Bronchial epithelial cell (primary cell): Measurements from ENCODE around the gene BTN2A1. TPM values are rescaled to one million over a fixed set of nuclear protein-coding genes. Genes with fewer than 3 reads are reported as not detected.

Source experiments
- DNase-seq: peaks from one replicate; pipeline ENCODE4 v3.0.0-alpha.2; 2010; ENCODE audit warnings: low read depth
- FAIRE-seq: peaks from 2 replicates; lab custom pipeline; 2011; peaks lifted over from hg19 to GRCh38; lab: Jason Lieb, UNC
- H3K27me3 ChIP-seq: 2 replicates; pipeline ENCODE4 v1.5.1; 2011; ENCODE audit warnings: low read length; ENCODE audit not compliant: control insufficient read depth, insufficient read depth
- H3K36me3 ChIP-seq: 2 replicates; pipeline ENCODE4 v1.5.1; 2011; ENCODE audit warnings: low read length; ENCODE audit not compliant: control insufficient read depth, insufficient read depth
- H3K4me3 ChIP-seq: 2 replicates; pipeline ENCODE4 v1.5.1; 2011; ENCODE audit warnings: mild to moderate bottlenecking, low read depth, low read length, control low read depth
- total RNA-seq: library from RNA; depleted of rRNA; stranded (reverse); fragments of >200 nt; gene quantifications from 2 replicates; pipeline ENCODE4 v1.2.1, GENCODE V29; 2014
- TF ChIP-seq, protein P1 (sequence below): IDR thresholded peaks from 2 replicates; pipeline ENCODE4 v1.5.1; 2011; ENCODE audit warnings: mild to moderate bottlenecking, moderate library complexity, low read length, control low read depth, inconsistent platforms; ENCODE audit not compliant: insufficient read depth, severe bottlenecking

Gene BTN2A1
- total RNA-seq, 1 donor from 2014 or later = 5.3 TPM

- DNase-seq = peak; percentile 89
- TF ChIP-seq, protein P1, sequence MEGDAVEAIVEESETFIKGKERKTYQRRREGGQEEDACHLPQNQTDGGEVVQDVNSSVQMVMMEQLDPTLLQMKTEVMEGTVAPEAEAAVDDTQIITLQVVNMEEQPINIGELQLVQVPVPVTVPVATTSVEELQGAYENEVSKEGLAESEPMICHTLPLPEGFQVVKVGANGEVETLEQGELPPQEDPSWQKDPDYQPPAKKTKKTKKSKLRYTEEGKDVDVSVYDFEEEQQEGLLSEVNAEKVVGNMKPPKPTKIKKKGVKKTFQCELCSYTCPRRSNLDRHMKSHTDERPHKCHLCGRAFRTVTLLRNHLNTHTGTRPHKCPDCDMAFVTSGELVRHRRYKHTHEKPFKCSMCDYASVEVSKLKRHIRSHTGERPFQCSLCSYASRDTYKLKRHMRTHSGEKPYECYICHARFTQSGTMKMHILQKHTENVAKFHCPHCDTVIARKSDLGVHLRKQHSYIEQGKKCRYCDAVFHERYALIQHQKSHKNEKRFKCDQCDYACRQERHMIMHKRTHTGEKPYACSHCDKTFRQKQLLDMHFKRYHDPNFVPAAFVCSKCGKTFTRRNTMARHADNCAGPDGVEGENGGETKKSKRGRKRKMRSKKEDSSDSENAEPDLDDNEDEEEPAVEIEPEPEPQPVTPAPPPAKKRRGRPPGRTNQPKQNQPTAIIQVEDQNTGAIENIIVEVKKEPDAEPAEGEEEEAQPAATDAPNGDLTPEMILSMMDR = no peak
- H3K36me3 ChIP-seq = no peaks in the 10 kb centered on the region
- peak overlapping the region; percentile 86 for H3K4me3 ChIP-seq
- no peak for FAIRE-seq
- no peaks in the 10 kb centered on the region for H3K27me3 ChIP-seq
Measured at GRCh38 chr6:26421259-26422144, 36.3 kb upstream of the BTN2A1 start.

DNA sequence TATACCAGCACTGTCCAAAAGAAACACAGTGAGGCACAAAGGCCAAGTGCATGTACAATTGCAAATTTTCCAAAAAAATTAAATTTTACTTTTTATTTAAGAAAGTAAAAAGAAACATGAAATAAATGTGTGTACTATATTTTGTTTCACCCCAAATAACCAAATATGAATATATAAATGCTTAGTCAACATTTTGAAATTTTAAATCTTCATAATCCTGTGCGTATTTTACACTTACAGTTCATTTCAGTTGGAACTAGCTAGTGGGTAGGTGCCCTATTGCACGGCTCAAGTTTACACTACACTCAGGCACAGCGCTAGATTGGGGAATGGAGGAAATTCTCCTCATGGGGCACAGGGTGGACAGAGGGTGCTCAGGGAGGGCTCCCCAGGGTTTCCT, 35.4 kb upstream of the BTN2A1 start:
- Histone ChIP-seq H3K36me3 (no peaks in the 10 kb centered on the region), H3K4me3 (no peak overlapping the region), H3K27me3 (no peaks in the 10 kb centered on the region)
- no peak for DNase-seq
- no peak for FAIRE-seq
- TF ChIP-seq, protein P1 = no peak

GRCh38 chr6:26426691-26427450, 30.9 kb upstream of the BTN2A1 start:
- DNase-seq = no peak
- H3K27me3 ChIP-seq = no peaks in the 10 kb centered on the region
- TF ChIP-seq, protein P1 = no peak
- peaks cover 1% of the 10 kb centered on the region for H3K36me3 ChIP-seq
- H3K4me3 ChIP-seq = no peak overlapping the region
- FAIRE-seq = no peak

GRCh38 chr6:26427451-26427809, 30.3 kb upstream of the BTN2A1 start:
- TF ChIP-seq, protein P1 = no peak
- H3K27me3 ChIP-seq = no peaks in the 10 kb centered on the region
- no peak overlapping the region for H3K4me3 ChIP-seq
- peaks cover 1% of the 10 kb centered on the region for H3K36me3 ChIP-seq
- DNase-seq = no peak
- FAIRE-seq = no peak

DNA sequence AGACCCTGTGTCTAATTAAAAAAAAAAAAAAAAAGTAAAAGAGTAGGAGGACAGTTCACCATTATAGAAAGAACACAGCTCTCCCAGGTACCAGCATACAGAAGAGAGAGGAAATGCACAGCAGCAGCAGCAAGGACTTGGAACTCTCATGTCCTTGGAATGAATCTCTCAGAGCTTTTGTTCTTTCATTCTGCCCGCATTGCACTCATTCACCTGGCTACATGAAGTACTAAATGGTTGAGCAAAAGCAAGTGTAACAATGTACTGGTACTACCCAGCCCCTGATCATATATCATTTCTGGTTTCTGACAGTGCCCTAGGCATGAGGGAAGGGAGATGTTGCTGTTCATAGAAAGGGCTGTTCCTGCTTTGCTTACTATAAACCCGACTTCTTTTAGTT, 29.5 kb upstream of the BTN2A1 start:
- no peak for DNase-seq
- FAIRE-seq = no peak
- peaks cover 1% of the 10 kb centered on the region for H3K36me3 ChIP-seq
- no peaks in the 10 kb centered on the region for H3K27me3 ChIP-seq
- TF ChIP-seq, protein P1 = no peak
- no peak overlapping the region for H3K4me3 ChIP-seq
